H9 (cell line): ENCODE measurements around the gene M6PR. TPM values are rescaled to one million over a fixed set of nuclear protein-coding genes. Genes with fewer than 3 reads are reported as not detected.
"Not testable (repeated sequence)": the region's sequence is repeated elsewhere in the genome, so short reads cannot be mapped to it uniquely, and the experiment has no call there.

Experiments used
- DNase-seq: peaks from one replicate; pipeline ENCODE4 v3.0.0-alpha.2; 2017
- H2AFZ ChIP-seq: one replicate; pipeline ENCODE4 v1.6.1; 2013; ENCODE audit warnings: mild to moderate bottlenecking, low read length, control low read depth, moderate library complexity
- H2AK5ac ChIP-seq: 2 replicates; pipeline ENCODE4 v1.6.1; 2013; ENCODE audit warnings: low read length, control low read depth, mixed read lengths; ENCODE audit not compliant: insufficient read length
- H2BK120ac ChIP-seq: one replicate; pipeline ENCODE4 v1.6.1; 2013; ENCODE audit warnings: low read depth, mild to moderate bottlenecking, low read length, control low read depth, inconsistent platforms; ENCODE audit not compliant: poor library complexity, severe bottlenecking
- H2BK12ac ChIP-seq: 2 replicates; pipeline ENCODE4 v1.6.1; 2013; ENCODE audit warnings: low read length, control low read depth, mixed read lengths, low read depth; ENCODE audit not compliant: insufficient read length
- H2BK15ac ChIP-seq: 2 replicates; pipeline ENCODE4 v1.6.1; 2013; ENCODE audit warnings: low read depth, low read length, control low read depth
- H2BK20ac ChIP-seq: one replicate; pipeline ENCODE4 v1.6.1; 2013; ENCODE audit warnings: low read depth, mild to moderate bottlenecking, low read length, control low read depth, inconsistent platforms; ENCODE audit not compliant: poor library complexity, severe bottlenecking
- H2BK5ac ChIP-seq: 2 replicates; pipeline ENCODE4 v1.6.1; 2013; ENCODE audit warnings: low read length, control low read depth, mixed read lengths; ENCODE audit not compliant: insufficient read length
- H3K14ac ChIP-seq: 2 replicates; pipeline ENCODE4 v1.6.1; 2013; ENCODE audit warnings: low read length, control low read depth; ENCODE audit not compliant: insufficient read depth
- H3K18ac ChIP-seq: 2 replicates; pipeline ENCODE4 v1.6.1; 2013; ENCODE audit warnings: low read depth, mild to moderate bottlenecking, mixed read lengths, low read length, control low read depth; ENCODE audit not compliant: insufficient read length
- H3K23ac ChIP-seq: 2 replicates; pipeline ENCODE4 v1.6.1; 2013; ENCODE audit warnings: low read length, control low read depth, mixed read lengths, low read depth; ENCODE audit not compliant: insufficient read length
- H3K23me2 ChIP-seq: 2 replicates; pipeline ENCODE4 v1.6.1; 2013; ENCODE audit warnings: low read depth, mild to moderate bottlenecking, mixed read lengths, low read length, control low read depth; ENCODE audit not compliant: insufficient read length, poor library complexity, severe bottlenecking
- H3K27ac ChIP-seq: 2 replicates; pipeline ENCODE4 v1.5.1; 2013; ENCODE audit warnings: low read length, control low read depth, mixed read lengths, low read depth; ENCODE audit not compliant: insufficient read length
- H3K27me3 ChIP-seq: 2 replicates; pipeline ENCODE4 v1.6.1; 2013; ENCODE audit warnings: low read length, control low read depth, inconsistent platforms; ENCODE audit not compliant: insufficient read depth
- H3K4ac ChIP-seq: 2 replicates; pipeline ENCODE4 v1.6.1; 2013; ENCODE audit warnings: low read depth, mild to moderate bottlenecking, control low read depth, inconsistent platforms, low read length, moderate library complexity
- H3K4me1 ChIP-seq: 2 replicates; pipeline ENCODE4 v1.6.1; 2013; ENCODE audit warnings: low read length, control low read depth, inconsistent platforms; ENCODE audit not compliant: insufficient read depth
- H3K4me2 ChIP-seq: 2 replicates; pipeline ENCODE4 v1.6.1; 2013; ENCODE audit warnings: low read length, control low read depth, mixed read lengths; ENCODE audit not compliant: insufficient read length, insufficient read depth
- H3K56ac ChIP-seq: 2 replicates; pipeline ENCODE4 v1.6.1; 2013; ENCODE audit warnings: low read depth, mild to moderate bottlenecking, mixed read lengths, low read length, control low read depth; ENCODE audit not compliant: insufficient read length
- H3K79me1 ChIP-seq: 2 replicates; pipeline ENCODE4 v1.6.1; 2013; ENCODE audit warnings: low read depth, mild to moderate bottlenecking, moderate library complexity, low read length, control low read depth, inconsistent platforms; ENCODE audit not compliant: insufficient read depth, poor library complexity, severe bottlenecking
- H3K79me2 ChIP-seq: 2 replicates; pipeline ENCODE4 v1.6.1; 2013; ENCODE audit warnings: low read length, control low read depth, inconsistent platforms; ENCODE audit not compliant: insufficient read depth
- H3K9ac ChIP-seq: 2 replicates; pipeline ENCODE4 v1.6.1; 2013; ENCODE audit warnings: low read length, control low read depth, mixed read lengths; ENCODE audit not compliant: insufficient read length; ENCODE audit errors: extremely low read depth
- H3K9me3 ChIP-seq: one replicate; pipeline ENCODE4 v1.6.1; 2013; ENCODE audit warnings: low read depth, low read length, inconsistent platforms; ENCODE audit not compliant: control insufficient read depth
- H3T11ph ChIP-seq: one replicate; pipeline ENCODE4 v1.6.1; 2013; ENCODE audit warnings: mild to moderate bottlenecking, low read length, control low read depth, inconsistent platforms
- H4K20me1 ChIP-seq: one replicate; pipeline ENCODE4 v1.6.1; 2013; ENCODE audit not compliant: control insufficient read depth, insufficient read length, insufficient read depth
- H4K5ac ChIP-seq: 2 replicates; pipeline ENCODE4 v1.6.1; 2013; ENCODE audit warnings: low read depth, mild to moderate bottlenecking, mixed read lengths, low read length, control low read depth; ENCODE audit not compliant: insufficient read length
- H4K8ac ChIP-seq: replicated peaks from 2 replicates; pipeline ENCODE4 v1.6.1; 2013; ENCODE audit warnings: low read length, control low read depth, mixed read lengths, low read depth; ENCODE audit not compliant: insufficient read length
- H4K91ac ChIP-seq: 2 replicates; pipeline ENCODE4 v1.6.1; 2013; ENCODE audit warnings: low read depth, mild to moderate bottlenecking, moderate library complexity, mixed read lengths, low read length, control low read depth; ENCODE audit not compliant: insufficient read length
- H3K27ac Mint-ChIP-seq, 3 experiments: 2 replicates in 2 of 3; 3 replicates in 1 of 3; pipeline ENCODE4 v1.8.0; 2020 to 2021; ENCODE audit warnings: mixed read lengths in 3 of 3, mild to moderate bottlenecking in 1 of 3, moderate library complexity in 1 of 3
- H3K27me3 Mint-ChIP-seq: 2 replicates; pipeline ENCODE4 v1.8.0; 2021; ENCODE audit warnings: low read depth, mild to moderate bottlenecking, moderate library complexity, mixed read lengths
- H3K36me3 Mint-ChIP-seq, 3 experiments: 2 replicates in 2 of 3; 3 replicates in 1 of 3; pipeline ENCODE4 v1.8.0; 2020 to 2021; ENCODE audit warnings: low read depth in 3 of 3, mixed read lengths in 3 of 3; ENCODE audit not compliant: insufficient read depth in 1 of 3
- H3K4me1 Mint-ChIP-seq, 2 experiments: 2 replicates each; pipeline ENCODE4 v1.8.0; 2020; ENCODE audit warnings: mixed read lengths in 2 of 2
- H3K4me3 Mint-ChIP-seq, 2 experiments: 2 replicates in 1 of 2; 3 replicates in 1 of 2; pipeline ENCODE4 v1.8.0; 2020 to 2021; ENCODE audit warnings: mild to moderate bottlenecking in 2 of 2, mixed read lengths in 2 of 2, moderate library complexity in 1 of 2
- H3K9me3 Mint-ChIP-seq, 2 experiments: 2 replicates in 1 of 2; 3 replicates in 1 of 2; pipeline ENCODE4 v1.8.0; 2020; ENCODE audit warnings: mild to moderate bottlenecking in 2 of 2, mixed read lengths in 2 of 2, moderate library complexity in 1 of 2
- WGBS: extraction: QIAGEN DNeasy Blood & Tissue Kit; methylation state at CpG from one replicate; pipeline ENCODE4 v1.1.7; 2013; ENCODE audit warnings: missing lambda C conversion rate, low lambda C conversion rate, mixed read lengths; ENCODE audit not compliant: insufficient read length; ENCODE audit errors: extremely low coverage; 5-methylcytosine and 5-hydroxymethylcytosine counted together
- total RNA-seq: library from RNA; stranded (reverse); gene quantifications from 2 replicates; pipeline ENCODE4 v1.2.1, GENCODE V29; 2021
- TF ChIP-seq, protein P1 (sequence below): fragments of 200-600 bp; sonication (generic); conservative IDR thresholded peaks from 3 replicates; pipeline ENCODE4 v1.8.0; 2021; ENCODE audit warnings: antibody characterized with exemption, mild to moderate bottlenecking

The M6PR gene
- total RNA-seq, 1 experiment from 2014 or later: 163 TPM

- Histone ChIP-seq H4K8ac (no peak overlapping the region), H3T11ph (no peak overlapping the region), H4K20me1 (no peaks in the 10 kb centered on the region), H3K23me2 (no peaks in the 10 kb centered on the region), H3K9ac (no peak overlapping the region), H3K4me1 (no peaks in the 10 kb centered on the region), H3K27ac (no peak overlapping the region), H4K5ac (no peak overlapping the region), H2BK120ac (no peak overlapping the region), H2BK5ac (no peak overlapping the region), H2BK20ac (no peak overlapping the region), H3K4me2 (no peak overlapping the region), H3K14ac (no peak overlapping the region), H3K27me3 (no peaks in the 10 kb centered on the region), H2BK12ac (no peak overlapping the region), H2AFZ (no peak overlapping the region), H3K9me3 (no peaks in the 10 kb centered on the region), H3K4ac (no peak overlapping the region), H3K23ac (no peak overlapping the region), H3K79me1 (no peaks in the 10 kb centered on the region), H3K79me2 (no peaks in the 10 kb centered on the region; the same call in 1 of the 2 replicates), H3K56ac (no peak overlapping the region), H2AK5ac (no peak overlapping the region), H2BK15ac (no peak overlapping the region), H4K91ac (no peak overlapping the region), H3K18ac (no peak overlapping the region)
- Mint-ChIP-seq H3K9me3 (no peaks in the 10 kb centered on the region), H3K4me1 (peaks cover 7 to 13% of the 10 kb centered on the region in 2 experiments; a peak in 3 of 4 replicates), H3K27me3 (peaks cover 1% of the 10 kb centered on the region), H3K4me3 (no peak overlapping the region), H3K27ac (peak overlapping the region in 2 of 3 experiments; percentile 49 to 53; a peak in 3 of 7 replicates), H3K36me3 (peaks cover 25 to 82% (median 70%) of the 10 kb centered on the region in 3 experiments; a peak in 6 of 7 replicates)
- no CpG with 5 or more reads among the region's 5 CpGs for WGBS
- no peak for DNase-seq
- TF ChIP-seq, protein P1, sequence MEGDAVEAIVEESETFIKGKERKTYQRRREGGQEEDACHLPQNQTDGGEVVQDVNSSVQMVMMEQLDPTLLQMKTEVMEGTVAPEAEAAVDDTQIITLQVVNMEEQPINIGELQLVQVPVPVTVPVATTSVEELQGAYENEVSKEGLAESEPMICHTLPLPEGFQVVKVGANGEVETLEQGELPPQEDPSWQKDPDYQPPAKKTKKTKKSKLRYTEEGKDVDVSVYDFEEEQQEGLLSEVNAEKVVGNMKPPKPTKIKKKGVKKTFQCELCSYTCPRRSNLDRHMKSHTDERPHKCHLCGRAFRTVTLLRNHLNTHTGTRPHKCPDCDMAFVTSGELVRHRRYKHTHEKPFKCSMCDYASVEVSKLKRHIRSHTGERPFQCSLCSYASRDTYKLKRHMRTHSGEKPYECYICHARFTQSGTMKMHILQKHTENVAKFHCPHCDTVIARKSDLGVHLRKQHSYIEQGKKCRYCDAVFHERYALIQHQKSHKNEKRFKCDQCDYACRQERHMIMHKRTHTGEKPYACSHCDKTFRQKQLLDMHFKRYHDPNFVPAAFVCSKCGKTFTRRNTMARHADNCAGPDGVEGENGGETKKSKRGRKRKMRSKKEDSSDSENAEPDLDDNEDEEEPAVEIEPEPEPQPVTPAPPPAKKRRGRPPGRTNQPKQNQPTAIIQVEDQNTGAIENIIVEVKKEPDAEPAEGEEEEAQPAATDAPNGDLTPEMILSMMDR: no peak
Observed at GRCh38 chr12:8941691-8942478, 7.6 kb downstream of the M6PR start.

GRCh38 chr12:8937842-8938442, 11.5 kb downstream of the M6PR start:
- not testable (repeated sequence) for H3K14ac ChIP-seq, H2AFZ ChIP-seq, H3K18ac ChIP-seq, H3K27ac Mint-ChIP-seq, H3K4ac ChIP-seq, H3K27me3 ChIP-seq, H3K27ac ChIP-seq, H2BK20ac ChIP-seq, H2BK12ac ChIP-seq, H2BK5ac ChIP-seq, H3K27me3 Mint-ChIP-seq, H3K4me1 ChIP-seq, H3K9me3 ChIP-seq, DNase-seq, H2BK15ac ChIP-seq, H3K4me2 ChIP-seq, H3K9me3 Mint-ChIP-seq, H2AK5ac ChIP-seq, H3T11ph ChIP-seq, H3K23ac ChIP-seq, H4K91ac ChIP-seq, H4K8ac ChIP-seq, H3K56ac ChIP-seq, H3K4me3 Mint-ChIP-seq, H3K9ac ChIP-seq, H3K79me2 ChIP-seq, H3K4me1 Mint-ChIP-seq, H2BK120ac ChIP-seq, H3K23me2 ChIP-seq, H3K79me1 ChIP-seq, H4K20me1 ChIP-seq, H4K5ac ChIP-seq
- no CpG with 5 or more reads among the region's 5 CpGs for WGBS
- peaks cover 55 to 82% (median 73%) of the 10 kb centered on the region in 3 experiments for H3K36me3 Mint-ChIP-seq
